HG02623 (cell line): ENCODE data around the gene STIL.
"Not testable (repeated sequence)": the region's sequence is repeated elsewhere in the genome, so short reads cannot be mapped to it uniquely, and the experiment has no call there.

ENCODE experiments used
- ATAC-seq: cut with Tn5 transposase; IDR thresholded peaks from one replicate; pipeline ENCODE4 v1.9.1; 2021; ENCODE audit warnings: moderate library complexity; ENCODE audit not compliant: unreplicated experiment

The STIL gene

GRCh38 chr1:47223174-47223920 is 90.6 kb downstream of the STIL start:
- no peak for ATAC-seq

DNA sequence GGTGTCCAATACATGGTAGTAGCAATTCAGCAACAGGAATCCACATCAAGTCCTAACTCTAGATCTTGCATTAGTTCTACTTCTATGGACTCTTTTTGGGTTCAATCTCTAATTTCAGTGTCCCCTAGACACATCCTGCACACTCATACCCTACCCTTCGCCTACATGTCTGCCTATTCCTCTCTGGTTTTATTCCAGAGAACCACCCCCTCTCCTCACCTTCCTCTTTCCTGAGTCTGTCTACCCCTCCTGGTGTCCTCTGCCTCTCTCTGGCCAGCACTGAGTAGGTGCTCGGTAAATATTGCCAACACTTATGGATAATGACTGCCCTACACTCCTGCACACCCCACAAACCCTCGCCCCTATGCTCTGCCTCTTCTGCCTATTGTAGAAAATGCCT is 91.5 kb downstream of the STIL start:
- no peak for ATAC-seq

DNA sequence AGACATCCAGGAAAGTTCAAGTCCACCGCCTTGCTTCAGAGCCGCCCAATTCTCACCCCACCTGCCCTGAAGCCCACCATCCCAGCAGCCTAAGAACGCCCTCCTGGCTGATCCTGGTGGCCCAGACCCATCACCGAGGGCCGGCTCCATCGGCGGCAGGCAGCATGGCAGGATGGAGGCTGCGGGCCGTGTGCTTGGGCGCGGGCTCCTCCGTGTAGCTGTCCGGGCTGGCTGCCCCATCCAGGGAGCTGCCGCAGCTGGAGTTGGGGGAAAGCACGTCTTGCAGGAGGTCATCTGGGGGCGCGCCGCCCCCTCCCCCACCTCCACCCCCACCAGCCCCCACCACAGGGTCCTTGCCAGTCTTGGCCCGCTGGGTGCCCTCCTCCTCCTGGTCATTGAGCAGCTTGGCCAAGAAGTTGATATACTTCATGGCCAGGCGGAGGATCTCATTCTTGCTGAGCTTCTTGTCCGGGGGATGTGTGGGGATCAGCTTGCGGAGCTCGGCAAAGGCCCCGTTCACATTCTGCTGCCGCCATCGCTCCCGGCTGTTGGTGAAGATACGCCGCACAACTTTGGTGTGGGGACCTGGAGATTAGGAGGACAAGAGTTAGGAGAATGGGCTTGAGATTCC is 94.2 kb downstream of the STIL start:
- ATAC-seq, result no peak

DNA sequence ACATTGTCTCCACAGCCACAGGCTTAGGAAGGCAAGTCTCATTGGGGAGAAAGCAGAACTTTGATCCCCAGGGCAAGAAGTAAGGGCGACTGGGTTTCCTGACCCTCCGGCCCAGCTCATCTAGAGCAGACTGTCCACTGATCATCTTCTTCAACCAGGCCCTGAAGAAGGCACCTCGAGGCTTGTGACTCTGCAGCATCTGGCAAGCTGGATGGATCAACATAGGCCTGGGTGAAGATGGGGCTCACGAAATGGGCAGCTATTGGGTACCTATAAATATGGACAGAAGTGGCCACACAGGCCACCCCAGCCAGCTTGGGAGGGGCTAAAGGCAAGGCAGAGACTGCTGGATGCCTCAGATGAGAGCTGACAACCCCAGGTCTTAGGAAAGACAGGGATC is 94.9 kb downstream of the STIL start:
- no peak for ATAC-seq

DNA sequence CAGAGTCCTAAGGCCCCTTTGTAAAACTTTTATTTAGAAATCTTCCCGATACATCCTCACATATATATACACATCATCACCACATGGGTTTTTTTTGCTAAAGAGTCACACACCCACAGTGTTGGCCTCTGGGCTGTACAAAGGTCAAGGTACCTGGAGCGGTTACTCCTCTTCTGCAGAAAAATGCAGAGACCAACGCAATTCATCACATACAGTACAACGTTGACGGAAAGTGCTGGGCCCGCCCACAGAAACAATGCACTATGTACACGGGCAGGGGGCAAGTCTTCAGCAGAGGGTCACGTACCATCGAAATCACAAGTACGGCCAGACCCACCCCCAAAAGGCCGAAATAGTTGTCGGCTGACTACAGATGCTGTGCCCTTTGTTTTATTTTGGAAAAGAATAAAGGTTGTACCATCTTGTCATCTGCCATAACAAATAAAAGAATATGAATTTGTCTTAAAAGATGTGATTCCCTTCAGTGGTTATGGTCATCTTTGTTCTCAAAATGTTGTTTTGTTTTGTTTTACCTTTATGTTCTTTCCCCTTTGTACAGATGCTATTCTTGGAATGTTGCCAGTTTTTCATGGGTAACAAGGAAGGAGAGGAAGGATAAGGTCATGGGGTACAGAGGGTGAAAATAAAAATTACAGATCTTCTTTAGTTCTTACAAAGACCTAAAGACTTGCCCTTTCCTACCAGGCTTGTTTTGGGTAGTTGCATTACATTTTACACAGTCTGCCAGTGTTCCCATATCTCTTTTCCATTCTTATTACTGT is 97.5 kb downstream of the STIL start:
- no peak for ATAC-seq

GRCh38 chr1:47215713-47216112 is 98.2 kb downstream of the STIL start:
- no peak for ATAC-seq

GRCh38 chr1:47214549-47214948 is 99.4 kb downstream of the STIL start:
- no peak for ATAC-seq

DNA sequence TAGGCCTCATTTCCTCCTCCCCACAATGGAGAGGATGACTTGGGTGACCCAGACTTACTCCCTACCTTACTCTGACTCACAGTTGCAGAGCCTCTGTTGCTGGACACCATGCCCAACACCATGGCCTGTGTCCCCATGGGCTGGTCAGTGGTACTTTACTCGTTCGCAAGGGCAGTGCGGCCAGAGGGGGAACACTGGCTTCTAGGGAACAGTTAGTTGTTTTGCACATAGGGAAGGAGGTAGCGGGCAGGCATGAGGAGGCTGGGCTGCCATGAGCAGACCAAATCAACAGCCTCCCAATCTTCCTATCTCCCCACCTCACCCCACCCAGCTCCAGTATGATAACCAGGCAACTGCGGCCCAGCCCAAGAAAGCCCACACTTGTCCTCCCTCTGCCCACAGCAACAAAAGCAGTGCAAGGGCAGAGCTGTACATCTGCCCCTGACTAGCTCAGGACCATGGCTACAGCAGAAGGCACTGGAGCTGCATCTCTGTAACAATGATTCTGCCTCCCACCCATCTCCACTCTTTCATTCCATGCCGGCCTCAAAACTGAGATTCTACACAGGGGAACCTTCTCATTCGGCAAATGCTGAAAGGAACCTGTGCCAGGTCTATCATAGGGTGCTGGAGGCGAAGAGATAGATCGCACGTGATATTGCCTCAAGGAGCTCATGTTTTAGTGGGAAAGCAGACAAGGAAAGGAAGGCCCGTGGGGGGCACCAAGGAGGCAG is 100.5 kb downstream of the STIL start:
- no peak for ATAC-seq

- ATAC-seq, result no peak
Observed at GRCh38 chr1:47212636-47213229, 101.2 kb downstream of the STIL start.

DNA sequence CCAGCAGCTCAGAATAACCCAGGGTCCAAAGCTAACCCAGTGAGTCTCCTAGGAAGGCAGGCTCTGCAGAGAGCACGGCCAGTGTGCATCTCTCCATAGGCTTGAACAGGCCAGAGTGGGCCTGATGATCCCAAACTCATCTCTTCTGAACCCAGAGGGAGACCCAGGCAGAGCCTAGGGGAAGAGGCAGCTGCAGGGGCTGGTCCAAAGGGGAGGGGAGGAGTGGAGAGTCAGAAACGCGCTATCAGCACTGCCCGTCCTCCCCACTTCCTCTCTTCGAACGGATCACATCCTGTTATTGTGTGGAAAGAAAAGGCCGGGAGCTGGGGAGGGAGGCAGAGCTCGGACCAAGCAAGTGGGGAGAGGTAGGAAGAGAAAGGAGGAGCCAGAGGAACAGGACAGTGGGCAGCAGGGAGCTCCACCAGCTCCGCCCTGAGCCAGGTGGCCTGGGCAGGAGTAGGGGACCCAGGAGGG is 102.1 kb downstream of the STIL start:
- ATAC-seq, result no peak

DNA sequence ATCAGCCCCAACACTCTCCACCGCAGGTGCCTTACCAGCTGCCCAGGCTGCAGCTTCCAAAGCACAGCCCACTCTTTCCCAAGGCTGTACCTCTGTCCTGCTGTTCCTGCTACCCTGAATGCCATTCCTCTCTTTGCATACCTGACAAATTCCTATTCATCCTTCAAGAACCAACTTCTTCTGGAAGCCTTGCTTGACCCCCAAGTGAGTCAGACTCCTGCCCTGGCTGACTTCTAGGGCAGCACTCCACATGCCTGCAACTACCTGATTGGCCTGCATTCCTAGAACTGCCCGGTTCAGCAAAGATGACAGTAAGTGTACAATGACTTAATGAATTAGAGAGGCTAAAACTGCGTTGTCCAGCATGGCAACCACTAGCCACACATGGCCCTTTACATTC is 103.3 kb downstream of the STIL start:
- ATAC-seq, result no peak

DNA sequence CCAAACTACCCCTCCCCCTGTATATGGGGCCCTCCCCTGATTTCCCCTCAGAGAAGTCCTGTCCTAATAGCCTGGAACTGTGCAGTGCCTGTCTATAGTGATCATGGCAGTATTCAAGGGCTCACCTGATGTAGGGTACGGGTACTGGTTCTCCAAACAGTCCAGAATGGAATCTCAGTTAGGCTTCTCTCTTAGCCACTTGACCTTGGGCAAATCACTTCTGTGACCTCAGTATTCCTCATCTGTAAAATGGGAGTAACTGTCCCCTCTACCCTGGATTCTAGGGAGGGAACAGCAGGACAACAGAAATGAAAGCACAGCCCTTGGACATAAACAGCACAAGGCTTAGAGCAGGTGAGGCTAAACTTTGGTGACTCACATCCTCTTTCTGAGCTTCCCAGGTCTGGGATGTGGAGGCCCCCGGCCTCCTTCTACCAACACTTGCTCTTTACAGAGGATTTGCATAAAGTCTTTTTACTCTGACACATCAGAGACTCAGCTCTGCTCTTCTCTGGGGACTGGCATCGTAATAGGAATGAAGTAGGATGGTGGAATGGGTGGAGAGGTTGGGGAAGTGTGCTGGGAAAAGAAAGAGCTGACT is 104.1 kb downstream of the STIL start:
- ATAC-seq, result peak; percentile 55

- ATAC-seq, result no peak
Observed at GRCh38 chr1:47209091-47209490, 104.9 kb downstream of the STIL start.

DNA sequence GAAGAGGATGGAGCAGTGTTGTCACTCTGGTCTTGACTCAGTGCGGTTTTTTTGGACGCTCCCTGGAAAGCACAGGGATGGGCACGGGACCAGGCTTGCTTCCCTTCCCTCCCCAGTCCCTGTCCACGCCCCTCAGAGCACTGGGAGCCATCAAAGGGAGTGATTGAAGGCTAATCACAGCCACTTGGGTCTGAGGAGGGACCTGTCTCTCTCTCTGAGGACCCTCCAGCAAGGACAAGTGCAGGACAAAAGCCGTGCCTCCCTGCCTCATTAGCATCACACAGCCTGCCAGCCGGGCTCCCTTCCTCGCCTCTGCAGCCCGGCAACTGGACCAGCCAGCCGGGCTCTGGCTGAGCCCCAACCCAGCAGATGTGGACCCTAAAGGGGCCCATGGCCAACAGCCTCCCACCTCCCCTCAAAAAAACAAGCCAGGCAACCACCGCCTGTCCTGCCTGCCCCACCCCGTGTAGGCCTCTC is 105.5 kb downstream of the STIL start:
- ATAC-seq, result no peak

- no peak for ATAC-seq
Observed at GRCh38 chr1:47207803-47208373, 106.1 kb downstream of the STIL start.

GRCh38 chr1:47205918-47206317 is 108.0 kb downstream of the STIL start:
- no peak for ATAC-seq

DNA sequence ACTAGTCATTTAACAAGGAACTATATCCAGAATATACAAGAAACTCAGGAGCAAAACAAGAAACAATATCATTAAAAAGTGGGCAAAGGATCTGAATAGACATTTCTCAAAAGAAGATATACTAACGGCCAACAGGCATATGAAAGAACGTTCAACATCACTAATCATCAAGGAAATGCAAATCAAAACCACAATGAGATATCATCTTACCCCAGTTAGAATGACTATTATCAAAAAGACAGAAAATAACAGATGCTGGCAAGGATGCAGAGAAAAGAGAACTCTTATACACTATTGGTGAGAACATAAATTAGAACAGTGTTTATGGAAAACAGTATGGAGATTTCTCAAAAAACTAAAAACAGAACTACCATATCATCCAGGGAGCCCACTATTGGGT is 110.4 kb downstream of the STIL start:
- not testable (repeated sequence) for ATAC-seq

DNA sequence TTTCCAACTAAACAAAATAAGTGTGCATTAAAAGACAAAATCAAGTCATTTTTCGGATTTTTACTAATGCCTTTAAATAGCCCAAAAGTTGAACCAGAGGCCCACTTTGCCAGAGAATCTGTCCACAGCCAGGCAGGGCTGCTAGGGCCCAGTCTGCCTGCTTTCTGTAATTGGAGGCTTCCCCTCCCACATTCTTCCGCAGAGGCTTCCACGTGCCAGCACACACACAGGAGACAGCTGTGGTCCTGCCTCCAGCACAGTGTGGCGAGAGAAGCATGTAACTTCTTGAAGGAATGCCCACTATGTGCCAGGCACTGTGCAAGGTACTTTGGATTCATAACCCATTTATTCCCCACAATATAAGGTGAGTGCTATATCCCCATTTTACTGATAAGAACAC is 112.8 kb downstream of the STIL start:
- ATAC-seq, result no peak
